ENCODE data around the gene PAGR1. TPM values are rescaled to one million over a fixed set of nuclear protein-coding genes. Genes with fewer than 3 reads are reported as not detected.

Gene PAGR1
- total RNA-seq, 1 experiment from 2014 or later: 60.1 TPM

- Mint-ChIP-seq H3K36me3 (no peaks in the 10 kb centered on the region), H3K9me3 (0 out of 2 replicates have a peak, but pooled peaks cover 3% of the 10 kb centered on the region), H3K27me3 (ENCODE audit: low read depth) (peaks cover 62% of the 10 kb centered on the region), H3K4me1 (peaks cover 25% of the 10 kb centered on the region), H3K27ac (no peak overlapping the region), H3K4me3 (no peak overlapping the region)
- ATAC-seq (no peak), DNase-seq (ENCODE audit: low spot score) (no peak)
- POLR2A ChIA-PET: interaction anchor here (0.7 kb wide), 1 partner anchor 69 kb away, joined by 3 read pairs; no protein-coding TSS in a partner anchor
- TF ChIP-seq ZNF317 (CRISPR knock-in tag; IDR thresholded peaks at IDR 0.05; ENCODE audit: borderline replicate concordance, low read depth) (no peak), RORB (CRISPR knock-in tag; IDR thresholded peaks at IDR 0.05) (no peak), AFF4 (CRISPR knock-in tag; IDR thresholded peaks at IDR 0.05; ENCODE audit: borderline replicate concordance) (no peak), ZMAT4 (CRISPR knock-in tag; IDR thresholded peaks at IDR 0.05) (no peak), ZNF423 (CRISPR knock-in tag; IDR thresholded peaks at IDR 0.05) (no peak), IRF2 (CRISPR knock-in tag; IDR thresholded peaks at IDR 0.05; ENCODE audit: borderline replicate concordance, low read depth) (no peak), ZNF671 (CRISPR knock-in tag; IDR thresholded peaks at IDR 0.05) (no peak), ZBTB21 (CRISPR knock-in tag; IDR thresholded peaks at IDR 0.05; ENCODE audit: borderline replicate concordance) (no peak), JUN (CRISPR knock-in tag; IDR thresholded peaks at IDR 0.05) (no peak), ZNF219 (CRISPR knock-in tag; IDR thresholded peaks at IDR 0.05; ENCODE audit: borderline replicate concordance) (no peak), MXD4 (CRISPR knock-in tag; IDR thresholded peaks at IDR 0.05; ENCODE audit: borderline replicate concordance) (no peak), TEAD1 (CRISPR knock-in tag; IDR thresholded peaks at IDR 0.05) (no peak), KAT7 (CRISPR knock-in tag; IDR thresholded peaks at IDR 0.05; ENCODE audit: borderline replicate concordance) (no peak), CTCF (IDR thresholded peaks at IDR 0.05) (no peak), SMAD3 (CRISPR knock-in tag; IDR thresholded peaks at IDR 0.05; ENCODE audit: borderline replicate concordance) (no peak), TCF7 (CRISPR knock-in tag; IDR thresholded peaks at IDR 0.05; ENCODE audit: low read depth) (no peak), NFATC4 (CRISPR knock-in tag; IDR thresholded peaks at IDR 0.05) (no peak), USF1 (CRISPR knock-in tag; IDR thresholded peaks at IDR 0.05) (no peak), GABPB1 (CRISPR knock-in tag; IDR thresholded peaks at IDR 0.05) (no peak)
- TF ChIP-seq, protein P1, sequence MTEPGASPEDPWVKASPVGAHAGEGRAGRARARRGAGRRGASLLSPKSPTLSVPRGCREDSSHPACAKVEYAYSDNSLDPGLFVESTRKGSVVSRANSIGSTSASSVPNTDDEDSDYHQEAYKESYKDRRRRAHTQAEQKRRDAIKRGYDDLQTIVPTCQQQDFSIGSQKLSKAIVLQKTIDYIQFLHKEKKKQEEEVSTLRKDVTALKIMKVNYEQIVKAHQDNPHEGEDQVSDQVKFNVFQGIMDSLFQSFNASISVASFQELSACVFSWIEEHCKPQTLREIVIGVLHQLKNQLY (CRISPR knock-in tag; IDR thresholded peaks at IDR 0.05): no peak
- CTCF ChIA-PET: interaction anchor here (0.6 to 2.6 kb wide), 37 partner anchors 9 to 308 kb away, joined by 3 to 30 read pairs (median 5); partner anchors contain the start of genes ALDOA, KCTD13, PAGR1 and PRRT2
Measured at GRCh38 chr16:29784157-29784556, 31.8 kb upstream of the PAGR1 start.
